Stimulated activated CD8-positive, alpha-beta memory T cell treated with anti-CD3 and anti-CD28 coated beads, Interleukin-2, amount 100 ng/mL, for 1 hour (primary cell): ENCODE data around the gene ADAMTS20.
"Not testable (repeated sequence)": the region's sequence is repeated elsewhere in the genome, so short reads cannot be mapped to it uniquely, and the experiment has no call there.

ENCODE experiments used
- DNase-seq, 2 donors: peaks; one replicate each; pipeline ENCODE4 v3.0.0-alpha.2; 2020; ENCODE audit warnings: low read depth in 2 of 2

ADAMTS20 gene

GRCh38 chr12:43360001-43360400 lies 192.0 kb downstream of the ADAMTS20 start:
- DNase-seq = not testable (repeated sequence)

- DNase-seq = no peak
Measured at GRCh38 chr12:43357141-43357540, 194.9 kb downstream of the ADAMTS20 start.

GRCh38 chr12:43352001-43352400 lies 200.0 kb downstream of the ADAMTS20 start:
- DNase-seq = no peak

- no peak for DNase-seq
Measured at GRCh38 chr12:43349863-43350262, 202.1 kb downstream of the ADAMTS20 start.

GRCh38 chr12:43348221-43348620 lies 203.8 kb downstream of the ADAMTS20 start:
- no peak for DNase-seq

- DNase-seq = no peak
Measured at GRCh38 chr12:43347026-43347425, 205.0 kb downstream of the ADAMTS20 start.

- DNase-seq = no peak
Measured at GRCh38 chr12:43345023-43345422, 207.0 kb downstream of the ADAMTS20 start.

GRCh38 chr12:43341785-43342313 lies 210.2 kb downstream of the ADAMTS20 start:
- not testable (repeated sequence) for DNase-seq

- DNase-seq = no peak
Measured at GRCh38 chr12:43338848-43339526, 213.0 kb downstream of the ADAMTS20 start.

GRCh38 chr12:43337571-43338444 lies 214.2 kb downstream of the ADAMTS20 start:
- DNase-seq = no peak

- no peak for DNase-seq
Measured at GRCh38 chr12:43336962-43337555, 214.9 kb downstream of the ADAMTS20 start.

GRCh38 chr12:43333644-43334043 lies 218.4 kb downstream of the ADAMTS20 start:
- no peak for DNase-seq

- DNase-seq = no peak
Measured at GRCh38 chr12:43332977-43333640, 218.9 kb downstream of the ADAMTS20 start.

GRCh38 chr12:43331935-43332334 lies 220.1 kb downstream of the ADAMTS20 start:
- DNase-seq = no peak

- no peak for DNase-seq
Measured at GRCh38 chr12:43329375-43329774, 222.6 kb downstream of the ADAMTS20 start.

GRCh38 chr12:43325786-43326185 lies 226.2 kb downstream of the ADAMTS20 start:
- no peak for DNase-seq

GRCh38 chr12:43320281-43320680 lies 231.7 kb downstream of the ADAMTS20 start:
- DNase-seq = no peak

- no peak for DNase-seq
Measured at GRCh38 chr12:43318021-43318420, 234.0 kb downstream of the ADAMTS20 start.

- DNase-seq = no peak
Measured at GRCh38 chr12:43317156-43317555, 234.8 kb downstream of the ADAMTS20 start.

GRCh38 chr12:43316520-43316919 lies 235.5 kb downstream of the ADAMTS20 start:
- no peak for DNase-seq

GRCh38 chr12:43315961-43316360 lies 236.0 kb downstream of the ADAMTS20 start:
- DNase-seq = no peak

GRCh38 chr12:43312991-43313505 lies 239.0 kb downstream of the ADAMTS20 start:
- no peak for DNase-seq
